ENCODE data around the gene C1orf74. TPM values are rescaled to one million over a fixed set of nuclear protein-coding genes. Genes with fewer than 3 reads are reported as not detected.
A peak's percentile ranks its signal among the peaks of the same experiment; 100 is the strongest.

The C1orf74 gene
- total RNA-seq, 1 experiment from 2014 or later: 4.8 TPM

DNA sequence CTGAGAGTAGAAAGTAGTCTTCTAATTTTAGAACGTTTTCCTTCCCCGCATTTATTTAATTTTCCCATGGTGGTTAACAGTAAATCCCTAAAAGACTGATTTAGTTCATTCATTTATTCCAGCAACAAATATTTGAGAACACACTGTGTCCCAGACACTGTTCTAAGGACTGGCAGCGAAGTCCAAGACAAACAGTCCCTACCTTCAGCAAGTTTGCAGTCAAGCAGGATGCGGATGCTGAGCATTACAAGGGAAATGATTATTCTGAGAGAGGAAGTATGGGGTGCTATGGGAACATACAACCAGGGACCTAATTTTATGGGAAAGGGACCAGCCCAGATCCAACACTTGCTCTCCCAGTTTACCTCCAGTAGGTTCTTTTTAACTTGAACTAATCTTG is 1.2 kb upstream of the C1orf74 start:
- DNase-seq (ENCODE audit: low read depth, low spot score): no peak
- in situ Hi-C loops (cut with HindIII; ENCODE audit: low pct_unique_long_range_greater_than_20kb, low sequenced_read_pairs): no loop called here

DNA sequence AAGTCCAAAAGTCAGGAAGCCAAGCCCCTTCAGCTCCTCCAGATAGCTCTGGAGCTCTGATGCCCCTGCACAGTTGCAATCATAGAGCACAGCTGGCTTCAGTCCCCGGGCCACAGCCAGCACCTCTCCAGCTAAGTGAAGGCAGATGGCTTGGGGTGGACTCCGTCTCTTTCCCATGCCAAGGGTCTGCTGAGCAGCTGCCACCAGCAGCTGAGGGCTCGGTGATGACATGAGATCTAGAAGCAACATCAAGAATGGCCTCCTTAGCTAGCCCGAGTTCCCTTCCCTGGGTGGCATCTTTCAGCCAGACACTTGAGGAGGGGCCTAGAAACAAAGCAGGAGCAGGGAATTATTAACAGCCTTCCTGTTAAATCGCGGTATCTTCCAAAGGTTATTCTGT is 973 bp downstream of the C1orf74 start:
- no peak for DNase-seq (ENCODE audit: low read depth, low spot score)
- in situ Hi-C loops (cut with HindIII; ENCODE audit: low pct_unique_long_range_greater_than_20kb, low sequenced_read_pairs): no loop called here

DNA sequence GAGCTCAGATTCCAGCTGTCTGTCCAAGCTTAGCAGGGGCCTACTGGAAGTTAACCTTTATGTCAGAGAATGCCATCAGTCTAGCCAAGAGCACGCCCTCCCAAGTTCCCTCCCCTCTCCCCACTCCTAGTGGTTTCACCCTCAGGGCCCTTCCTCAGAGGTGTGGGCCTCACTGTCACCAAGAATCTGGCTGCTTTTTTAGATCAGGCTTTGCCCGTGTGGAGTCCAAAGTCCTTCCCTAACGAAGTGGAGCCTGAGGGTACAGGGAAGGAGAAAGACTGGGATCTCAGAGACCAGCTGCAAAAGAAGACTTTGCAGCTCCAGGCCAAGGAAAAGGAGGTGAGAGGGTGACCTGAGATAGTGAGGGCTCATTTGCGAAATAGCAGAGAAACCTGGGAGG is 4.1 kb downstream of the C1orf74 start:
- in situ Hi-C loops (cut with HindIII; ENCODE audit: low pct_unique_long_range_greater_than_20kb, low sequenced_read_pairs): no loop called here
- no peak for DNase-seq (ENCODE audit: low read depth, low spot score)

DNA sequence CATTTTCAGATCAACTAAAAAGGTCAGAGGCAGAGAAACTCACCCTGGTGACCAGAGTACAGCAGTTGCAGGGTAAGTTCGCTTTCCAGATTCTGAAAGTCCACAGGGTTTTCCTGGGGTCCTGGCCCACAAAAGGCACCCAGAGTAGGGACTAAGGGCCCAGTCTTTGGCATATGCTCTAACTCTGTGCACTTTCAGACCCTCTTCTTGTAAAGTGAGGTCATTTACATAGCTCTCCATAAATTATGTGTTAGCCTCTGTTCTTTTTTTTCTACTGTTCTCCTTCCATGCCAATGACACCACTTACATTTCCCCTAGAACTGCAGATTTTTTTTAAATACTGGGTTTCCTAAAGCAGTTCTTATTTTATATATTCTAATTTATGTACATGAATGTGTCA is 6.3 kb downstream of the C1orf74 start:
- in situ Hi-C loops (cut with HindIII; ENCODE audit: low pct_unique_long_range_greater_than_20kb, low sequenced_read_pairs): no loop called here
- no peak for DNase-seq (ENCODE audit: low read depth, low spot score)

DNA sequence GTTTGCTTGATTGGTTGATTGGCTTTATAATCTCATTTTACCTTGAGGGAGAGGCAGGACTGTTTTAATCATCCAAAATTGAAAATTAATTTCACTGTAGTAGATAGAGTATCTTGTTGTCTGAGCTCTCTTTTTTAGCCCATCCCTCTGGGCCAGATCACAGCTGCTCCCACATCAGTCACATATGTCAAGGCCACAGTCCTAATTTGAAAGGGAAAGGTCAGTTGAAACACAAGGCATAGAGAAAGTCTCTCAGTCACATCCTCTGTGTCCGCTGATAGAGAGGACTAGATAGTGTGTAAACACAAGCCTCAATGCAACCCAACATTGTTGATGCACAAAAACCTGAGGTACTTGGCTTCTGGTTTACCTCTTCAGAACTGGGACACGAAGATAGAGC is 6.8 kb downstream of the C1orf74 start:
- in situ Hi-C loops (cut with HindIII; ENCODE audit: low pct_unique_long_range_greater_than_20kb, low sequenced_read_pairs): no loop called here

DNA sequence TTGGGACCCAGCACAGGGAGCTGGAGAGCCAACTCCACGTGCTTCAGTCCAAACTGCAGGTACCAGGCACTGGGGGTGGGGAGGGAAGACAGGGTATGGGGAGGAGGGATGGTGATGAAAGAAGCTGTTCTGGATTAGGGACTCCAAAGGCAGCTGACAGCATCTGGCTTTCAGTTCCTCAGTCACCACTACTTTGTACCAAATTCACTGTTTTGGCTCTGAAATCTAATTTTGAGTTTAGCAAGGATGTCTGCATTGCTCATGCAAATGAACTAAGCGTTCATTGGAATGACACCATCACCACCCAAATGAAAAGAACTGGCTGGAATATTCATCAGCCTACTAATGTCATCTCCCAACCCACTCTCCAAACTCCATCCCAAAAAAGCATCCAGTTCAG is 8.7 kb downstream of the C1orf74 start:
- no peak for DNase-seq (ENCODE audit: low read depth, low spot score)
- in situ Hi-C loops (cut with HindIII; ENCODE audit: low pct_unique_long_range_greater_than_20kb, low sequenced_read_pairs): no loop called here

More for the DNA sequence above, 6.8 kb downstream of the C1orf74 start:
- no peak for DNase-seq (ENCODE audit: low read depth, low spot score)

DNA sequence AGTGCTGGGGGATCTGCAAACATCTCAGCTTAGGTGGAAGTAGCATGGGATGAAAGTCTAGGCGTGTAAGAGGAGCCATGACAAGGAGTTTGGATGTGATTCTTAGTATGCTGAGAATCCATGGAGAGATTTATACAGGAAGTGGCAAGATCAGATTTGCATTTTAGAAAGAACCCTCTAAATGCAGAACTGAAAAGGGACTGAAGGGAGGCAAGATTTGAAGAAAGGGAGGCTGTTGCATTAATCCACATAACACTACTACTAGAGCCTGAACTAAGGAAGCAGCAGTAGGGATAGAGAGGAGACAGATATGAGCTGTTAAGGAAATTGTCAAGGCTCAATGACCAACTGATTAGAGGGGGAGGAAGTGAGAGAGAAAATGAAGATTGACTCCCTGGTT is 9.8 kb downstream of the C1orf74 start:
- DNase-seq (ENCODE audit: low read depth, low spot score): no peak
- in situ Hi-C loops (cut with HindIII; ENCODE audit: low pct_unique_long_range_greater_than_20kb, low sequenced_read_pairs): no loop called here

DNA sequence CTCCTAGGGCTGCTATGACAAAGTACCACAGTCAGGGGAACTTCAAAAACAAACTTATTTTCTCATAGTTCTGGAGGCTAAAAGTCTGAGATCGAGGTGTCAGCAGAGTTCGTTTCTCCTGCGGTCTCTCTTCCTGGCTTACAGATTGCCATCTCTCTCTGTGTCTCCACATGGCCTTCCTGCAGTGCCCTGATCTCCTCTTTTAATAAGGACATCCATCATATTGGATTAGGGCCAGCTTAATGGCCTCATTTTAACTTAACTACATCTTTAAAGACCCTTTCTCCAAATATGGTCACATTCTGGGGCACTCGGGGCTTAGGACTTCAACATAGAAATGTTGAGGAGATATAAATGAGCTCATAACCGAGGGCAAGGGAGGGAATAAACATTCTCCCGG is 12.2 kb downstream of the C1orf74 start:
- DNase-seq (ENCODE audit: low read depth, low spot score): peak; percentile 7
- in situ Hi-C loops (cut with HindIII; ENCODE audit: low pct_unique_long_range_greater_than_20kb, low sequenced_read_pairs): no loop called here

DNA sequence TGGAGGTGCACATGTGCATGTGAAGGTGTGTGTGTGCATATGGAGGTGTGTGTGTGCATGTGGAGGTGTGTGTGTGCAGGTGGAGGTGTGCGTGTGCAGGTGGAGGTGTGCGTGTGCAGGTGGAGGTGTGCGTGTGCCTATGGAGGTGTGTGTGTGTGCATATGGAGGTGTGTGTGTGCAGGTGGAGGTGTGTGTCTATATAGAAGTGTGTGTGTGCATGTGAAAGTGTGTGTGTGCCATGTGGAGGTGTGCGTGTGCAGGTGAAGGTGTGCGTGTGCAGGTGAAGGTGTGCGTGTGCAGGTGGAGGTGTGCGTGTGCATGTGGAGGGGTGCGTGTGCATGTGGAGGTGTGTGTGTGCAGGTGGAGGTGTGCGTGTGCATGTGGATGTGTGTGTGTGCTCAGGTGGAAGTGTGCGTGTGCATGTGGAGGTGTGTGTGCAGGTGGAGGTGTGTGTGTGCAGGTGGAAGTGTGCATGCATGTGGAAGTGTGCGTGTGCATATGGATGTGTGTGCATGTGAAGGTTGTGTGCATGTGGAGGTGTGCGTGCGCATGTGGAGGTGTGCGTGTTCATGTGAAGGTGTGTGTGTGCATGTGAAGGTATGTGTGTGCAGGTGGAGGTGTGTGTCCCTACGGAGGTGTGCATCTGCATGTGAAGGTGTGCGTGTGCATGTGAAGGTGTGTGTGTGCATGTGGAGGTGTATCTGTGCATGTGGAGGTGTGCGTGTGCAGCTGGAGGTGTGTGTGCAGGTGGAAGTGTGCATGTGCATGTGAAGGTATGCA is 13.5 kb downstream of the C1orf74 start:
- no peak for DNase-seq (ENCODE audit: low read depth, low spot score)
- in situ Hi-C loops (cut with HindIII; ENCODE audit: low pct_unique_long_range_greater_than_20kb, low sequenced_read_pairs): no loop called here

DNA sequence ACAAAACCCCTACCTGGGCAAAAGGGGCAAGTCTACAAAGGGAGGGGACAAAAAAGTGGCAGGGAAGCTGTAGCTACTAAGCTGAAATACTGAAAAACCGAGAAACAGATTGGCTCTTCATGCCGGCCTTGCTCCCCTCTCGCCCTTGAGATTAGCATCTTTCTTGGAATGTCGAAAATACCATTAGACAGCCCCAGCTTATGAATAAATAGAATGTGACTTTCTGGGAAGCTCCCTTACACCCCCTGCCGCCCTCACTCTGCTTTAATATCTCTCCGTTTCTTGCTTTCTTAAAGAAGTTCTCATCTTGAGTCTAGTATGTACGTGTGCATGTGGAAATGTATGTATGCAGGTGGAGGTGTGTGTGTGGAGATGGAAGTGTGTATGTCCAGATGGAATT is 14.4 kb downstream of the C1orf74 start:
- peak; percentile 13 for DNase-seq (ENCODE audit: low read depth, low spot score)
- in situ Hi-C loops (cut with HindIII; ENCODE audit: low pct_unique_long_range_greater_than_20kb, low sequenced_read_pairs): no loop called here

DNA sequence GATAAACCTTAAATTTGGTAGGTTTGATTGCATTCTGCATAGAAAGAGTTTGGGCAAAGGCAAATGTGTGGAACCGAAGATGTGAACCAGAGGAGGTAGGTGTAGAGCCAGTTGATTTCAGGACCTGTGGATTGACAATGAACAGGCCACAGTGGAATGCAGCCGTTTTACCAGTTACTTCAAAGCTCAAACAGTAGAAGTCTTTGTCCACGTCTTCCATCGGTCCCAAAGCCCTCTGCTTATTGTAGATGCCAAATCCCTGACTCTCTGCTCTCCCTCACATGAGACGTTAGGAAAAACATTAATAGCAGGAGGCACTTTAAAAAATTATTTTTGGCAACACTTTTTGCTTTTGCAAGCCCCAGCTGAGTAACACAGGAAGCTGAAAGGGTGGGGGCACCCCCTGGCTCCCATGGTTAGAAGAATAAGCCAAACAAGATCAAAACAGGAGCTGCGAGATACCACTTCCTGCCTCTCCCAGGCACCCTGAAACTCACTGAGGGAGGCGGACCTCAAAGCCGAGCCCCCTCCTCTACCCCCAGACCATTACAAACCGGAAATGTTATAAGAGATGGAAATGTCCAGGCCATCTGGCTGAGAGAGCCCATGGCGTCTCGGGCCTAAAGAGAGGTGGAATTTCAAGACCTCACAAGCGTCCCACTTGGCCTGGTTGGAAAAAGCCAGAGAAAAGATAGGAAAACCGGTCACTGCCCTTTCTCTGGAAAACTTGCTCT is 15.0 kb downstream of the C1orf74 start:
- in situ Hi-C loops (cut with HindIII; ENCODE audit: low pct_unique_long_range_greater_than_20kb, low sequenced_read_pairs): no loop called here
- DNase-seq (ENCODE audit: low read depth, low spot score): peak; percentile 94

DNA sequence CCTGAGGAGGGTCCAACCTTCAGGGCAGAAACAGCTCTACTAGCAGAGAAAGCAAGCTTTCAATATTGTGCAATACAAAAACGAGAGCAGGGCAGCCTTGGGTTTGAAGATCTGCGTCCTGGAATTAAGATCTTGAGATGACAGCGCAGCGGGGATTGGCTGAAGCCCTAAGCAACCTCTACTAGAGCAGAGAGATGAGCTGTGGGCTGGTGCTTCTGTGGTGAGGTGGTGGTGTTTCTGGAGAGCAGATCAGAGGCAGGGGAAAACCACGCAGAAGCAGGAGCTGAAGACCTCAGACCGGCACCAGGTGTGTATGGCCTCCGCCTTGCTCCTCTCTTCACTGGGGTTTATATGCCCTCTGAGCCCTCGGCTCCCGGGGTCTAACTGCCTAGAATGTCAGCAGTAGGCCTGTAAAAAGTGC is 16.0 kb downstream of the C1orf74 start:
- in situ Hi-C loops (cut with HindIII; ENCODE audit: low pct_unique_long_range_greater_than_20kb, low sequenced_read_pairs): no loop called here
- DNase-seq (ENCODE audit: low read depth, low spot score): no peak

DNA sequence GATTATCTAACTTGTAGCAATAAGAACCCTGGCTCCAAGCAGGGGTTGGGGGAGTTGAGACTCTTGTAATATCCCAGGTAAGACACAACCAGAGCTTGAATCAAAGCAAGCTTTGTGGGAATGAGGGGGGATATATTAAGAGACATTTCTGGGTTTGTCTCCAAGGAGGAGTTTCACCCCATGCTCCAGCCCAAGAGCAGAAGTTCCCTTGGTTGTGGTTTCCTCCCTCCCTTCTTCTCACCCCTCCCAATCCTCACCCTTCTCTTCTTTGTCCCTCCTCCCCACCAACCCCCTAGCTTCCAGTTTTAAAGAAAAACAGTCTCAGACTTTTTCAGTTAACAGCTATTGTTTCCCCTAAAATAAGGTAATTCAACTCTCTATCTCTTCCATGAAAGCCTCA is 16.7 kb downstream of the C1orf74 start:
- DNase-seq (ENCODE audit: low read depth, low spot score): no peak
- in situ Hi-C loops (cut with HindIII; ENCODE audit: low pct_unique_long_range_greater_than_20kb, low sequenced_read_pairs): no loop called here

DNA sequence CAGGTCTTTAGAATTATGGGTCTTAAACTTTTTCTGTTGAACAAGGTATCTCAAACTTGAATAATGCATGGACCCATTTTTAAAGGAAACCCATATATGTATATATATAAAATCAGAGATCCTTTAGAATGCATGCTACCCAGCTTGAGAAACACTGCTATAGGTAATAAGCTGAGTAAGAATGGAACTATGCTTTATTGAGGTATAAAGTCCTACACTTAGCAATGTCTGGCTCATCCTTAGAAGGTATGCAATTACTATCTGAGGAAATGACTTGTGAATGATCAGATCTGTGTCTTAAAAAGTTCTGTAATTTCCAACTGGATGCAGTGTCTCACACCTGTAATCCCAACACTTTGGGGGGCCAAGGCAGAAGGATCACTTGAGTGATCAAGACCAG is 17.3 kb downstream of the C1orf74 start:
- no peak for DNase-seq (ENCODE audit: low read depth, low spot score)
- in situ Hi-C loops (cut with HindIII; ENCODE audit: low pct_unique_long_range_greater_than_20kb, low sequenced_read_pairs): no loop called here

DNA sequence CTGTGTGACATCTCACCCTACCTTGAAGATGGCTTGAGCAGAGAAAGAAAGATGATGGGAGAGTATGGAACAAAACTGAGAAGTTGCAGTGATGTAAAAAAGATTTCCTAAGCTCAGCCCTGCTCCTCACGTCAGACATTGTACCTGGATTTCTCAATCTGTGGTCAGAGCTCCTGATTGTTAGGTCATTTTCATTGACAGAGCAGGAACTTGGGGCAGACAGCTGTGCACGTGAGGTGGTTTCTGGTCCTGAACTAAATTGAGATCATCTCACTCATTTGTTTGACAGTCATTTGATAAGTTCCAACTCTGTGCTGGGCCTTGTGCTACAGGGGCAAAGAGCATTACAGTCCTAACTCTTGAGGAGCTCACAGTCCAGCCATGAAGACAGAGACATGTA is 18.3 kb downstream of the C1orf74 start:
- no peak for DNase-seq (ENCODE audit: low read depth, low spot score)
- in situ Hi-C loops (cut with HindIII; ENCODE audit: low pct_unique_long_range_greater_than_20kb, low sequenced_read_pairs): no loop called here

DNA sequence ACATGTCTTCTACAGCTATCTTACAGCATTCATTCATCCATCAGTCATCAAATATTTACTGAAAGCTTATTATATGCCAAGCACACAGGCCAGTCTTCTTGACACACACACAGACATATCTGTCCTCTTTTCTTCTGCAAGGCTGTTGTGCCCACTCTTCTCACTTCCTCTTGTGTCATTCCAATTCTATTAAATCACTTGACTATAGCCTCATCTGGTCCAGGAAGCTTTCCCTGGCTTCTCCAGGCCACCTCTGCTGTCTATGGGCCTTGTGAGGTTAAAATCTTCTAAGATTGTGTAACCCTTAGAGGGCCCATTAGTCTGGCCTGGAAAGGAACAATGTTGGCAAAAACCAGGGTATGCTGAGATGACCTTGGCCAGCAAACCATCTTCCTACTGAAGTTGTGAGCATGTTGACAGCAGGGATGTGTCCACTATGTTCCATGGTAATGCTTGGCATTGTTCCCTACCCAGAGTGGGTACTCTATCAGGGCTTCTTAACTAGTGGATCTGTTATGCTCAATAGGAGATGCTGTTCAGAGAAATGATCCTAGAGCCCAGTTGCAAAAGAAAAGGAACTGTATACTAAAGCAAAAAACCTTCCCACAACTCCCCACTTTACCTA is 23.2 kb downstream of the C1orf74 start:
- no peak for DNase-seq (ENCODE audit: low read depth, low spot score)
- in situ Hi-C loops (cut with HindIII; ENCODE audit: low pct_unique_long_range_greater_than_20kb, low sequenced_read_pairs): no loop called here

DNA sequence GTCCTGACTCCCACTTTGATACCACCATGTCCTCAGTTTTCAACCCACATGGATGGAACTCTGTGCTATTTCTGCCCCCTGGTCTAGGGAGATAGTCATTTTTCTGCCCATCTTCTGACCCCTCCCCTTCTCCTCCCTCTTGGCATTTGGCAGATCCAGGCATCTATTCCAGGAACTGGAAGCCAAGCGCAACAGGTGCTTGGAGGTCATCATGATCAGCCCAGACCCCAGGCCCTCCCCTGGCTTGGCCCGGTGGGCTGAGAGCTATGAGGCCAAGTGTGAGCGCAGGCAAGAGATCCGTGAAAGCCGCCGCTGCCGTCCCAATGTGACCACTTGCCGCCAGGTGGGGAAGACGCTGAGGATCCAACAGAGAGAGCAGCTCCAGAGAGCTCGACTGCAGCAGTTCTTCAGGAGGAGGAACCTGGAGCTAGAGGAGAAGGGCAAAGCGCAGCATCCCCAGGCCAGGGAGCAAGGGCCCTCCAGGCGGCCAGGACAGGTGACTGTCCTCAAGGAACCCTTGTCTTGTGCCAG is 24.5 kb downstream of the C1orf74 start:
- in situ Hi-C loops (cut with HindIII; ENCODE audit: low pct_unique_long_range_greater_than_20kb, low sequenced_read_pairs): no loop called here
- DNase-seq (ENCODE audit: low read depth, low spot score): no peak

DNA sequence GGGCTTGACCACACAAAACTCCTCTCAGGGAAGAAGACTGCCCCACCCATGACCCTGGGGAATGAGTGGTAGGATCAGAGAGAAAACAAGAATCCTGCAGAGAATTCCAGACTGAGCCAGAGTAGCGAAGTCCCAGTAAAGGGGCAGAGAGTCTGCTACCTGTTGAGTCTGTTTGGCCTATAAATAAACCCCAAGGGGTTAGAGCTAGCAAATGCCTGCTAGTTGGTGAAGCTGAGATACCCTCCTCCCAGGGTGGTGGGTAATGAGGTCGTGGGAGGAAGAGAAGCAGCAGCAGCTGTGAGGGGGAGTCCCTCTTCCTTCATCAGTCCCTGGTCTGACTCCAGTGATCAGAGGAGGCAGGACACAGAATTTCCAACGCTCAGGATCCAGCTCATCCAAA is 26.0 kb downstream of the C1orf74 start:
- in situ Hi-C loops (cut with HindIII; ENCODE audit: low pct_unique_long_range_greater_than_20kb, low sequenced_read_pairs): no loop called here

More for the DNA sequence above, 26.0 kb downstream of the C1orf74 start:
- no peak for DNase-seq (ENCODE audit: low read depth, low spot score)
